Ovary (tissue), 9 donors: ENCODE results near the gene HOXA2. TPM values are rescaled to one million over a fixed set of nuclear protein-coding genes. Genes with fewer than 3 reads are reported as not detected.

Experiments used
- DNase-seq, 5 donors: peaks; one replicate each; pipeline ENCODE4 v3.0.0-alpha.2; 2019 to 2020
- H3K27ac ChIP-seq, 2 donors: fragments of 200-600 bp; one replicate each; pipeline versions ENCODE4 v1.5.1 to v1.8.0; 2019 to 2022
- H3K27me3 ChIP-seq: fragments of 200-600 bp; one replicate; pipeline ENCODE4 v1.8.0; 2022
- H3K36me3 ChIP-seq: fragments of 200-600 bp; sonication (generic); one replicate; pipeline ENCODE4 v1.5.1; 2019
- H3K4me1 ChIP-seq: one replicate; pipeline ENCODE4 v1.8.1; 2013; ENCODE audit warnings: mild to moderate bottlenecking, moderate library complexity; ENCODE audit not compliant: insufficient read depth
- H3K4me3 ChIP-seq: fragments of 200-600 bp; sonication (generic); one replicate; pipeline ENCODE4 v1.5.1; 2017
- H3K9me3 ChIP-seq, 2 donors: fragments of 200-600 bp in 1 of 2; sonication (generic) in 1 of 2; one replicate each; pipeline versions ENCODE4 v1.5.1 to v1.8.1; 2013 to 2019; ENCODE audit warnings: mild to moderate bottlenecking in 1 of 2, moderate library complexity in 1 of 2
- EP300 ChIP-seq: sonication (generic); formaldehyde crosslinking; IDR thresholded peaks from one replicate; pipeline ENCODE4 v1.6.1; 2017; ENCODE audit warnings: antibody characterized with exemption
- POLR2A ChIP-seq: fragments of 450-650 bp; IDR thresholded peaks from one replicate; pipeline ENCODE4 v1.6.1; 2017; ENCODE audit warnings: antibody characterized with exemption, mild to moderate bottlenecking, moderate library complexity
- WGBS, 3 donors: extraction: QIAGEN DNeasy Blood & Tissue Kit in 1 of 3; methylation state at CpG; one replicate each; pipeline versions ENCODE4 v1.1.5 to v1.1.7; 2013 to 2017; 5-methylcytosine and 5-hydroxymethylcytosine counted together
- intact Hi-C, 4 donors: fragments of 100-400 bp; cut with DNase I; formaldehyde crosslinking; loops; one replicate each; pipeline versions ENCODE4 v1.11.0 to v1.15.1; 2022 to 2023
- polyA plus RNA-seq, 2 donors: library from polyadenylated mRNA; stranded (reverse); fragments of 200-250 nt in 1 of 2; fragments of 350-450 nt in 1 of 2; fragmentation: Illumina TruSeq in 1 of 2; extraction: RNeasy Lipid Tissue Mini Kit (QIAGEN cat#74804) in 1 of 2; gene quantifications; one replicate each; pipeline ENCODE4 v1.2.3, GENCODE V29; 2013 to 2014
- total RNA-seq, 7 donors: library from RNA; depleted of rRNA in 2 of 7; stranded (reverse); fragments of >200 nt in 2 of 7; fragmentation: NEBNext Ultra II Directional in 3 of 7; extraction: Animal tissue kit (Norgen Biotek cat#: 25700) in 3 of 7; gene quantifications; one replicate each; pipeline versions ENCODE4 v1.1.0 to v1.2.4, GENCODE V29; 2016 to 2023
- TF ChIP-seq, protein P1 (sequence below), 3 donors: fragments of 450-650 bp in 2 of 3; fragments of 200-600 bp in 1 of 3; IDR thresholded peaks; one replicate each; pipeline versions ENCODE4 v1.5.1 to v1.8.0; 2016 to 2022; ENCODE audit warnings: antibody characterized with exemption in 3 of 3, mild to moderate bottlenecking in 1 of 3
- donor health status: DM: no; HTN: no; CAD: no; lungs with moderate emphysema.
- donor health status: DM: no; HTN: no; CAD: no.
- donor health status: Bipolar disorder and iron deficiency.
- donor health status: DM: yes; HTN: yes; CAD: no.
- donor health status: DM: no; HTN: no; CAD: no.
- donor health status: DM: yes; HTN: yes; CAD: no.

HOXA2 gene
- total and polyA plus RNA-seq, 9 donors = 0.36 to 9.0 (median 1.1) TPM; not detected in 2

DNA sequence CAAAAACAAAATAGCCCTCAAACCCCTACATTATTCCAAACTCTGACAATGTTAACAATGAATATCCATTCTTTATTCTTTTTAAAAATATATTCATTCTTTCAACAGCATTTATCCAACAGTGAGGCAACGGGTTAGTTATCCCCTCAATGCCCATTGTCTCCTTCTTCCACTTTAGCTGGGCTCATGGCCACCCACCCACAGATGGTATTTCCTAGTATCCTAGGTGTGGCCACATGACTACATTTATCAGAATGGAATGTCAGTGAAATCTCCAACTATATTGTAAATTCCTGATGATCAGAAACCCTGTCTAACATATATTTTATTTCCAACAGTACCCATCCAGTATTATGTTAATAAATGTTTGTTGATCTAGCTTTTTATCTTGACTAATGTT, 20.3 kb downstream of the HOXA2 start:
- Histone ChIP-seq H3K27ac (no peak overlapping the region), H3K4me3 (no peak overlapping the region), H3K9me3 (no peaks in the 10 kb centered on the region), H3K27me3 (no peaks in the 10 kb centered on the region), H3K36me3 (no peaks in the 10 kb centered on the region), H3K4me1 (no peaks in the 10 kb centered on the region)
- WGBS, 3 donors = 86 to 92% (median 88%) methylated on average over 1 of the region's 1 CpG
- DNase-seq = no peak
- intact Hi-C loops = no loop called here
- TF ChIP-seq, protein P1, sequence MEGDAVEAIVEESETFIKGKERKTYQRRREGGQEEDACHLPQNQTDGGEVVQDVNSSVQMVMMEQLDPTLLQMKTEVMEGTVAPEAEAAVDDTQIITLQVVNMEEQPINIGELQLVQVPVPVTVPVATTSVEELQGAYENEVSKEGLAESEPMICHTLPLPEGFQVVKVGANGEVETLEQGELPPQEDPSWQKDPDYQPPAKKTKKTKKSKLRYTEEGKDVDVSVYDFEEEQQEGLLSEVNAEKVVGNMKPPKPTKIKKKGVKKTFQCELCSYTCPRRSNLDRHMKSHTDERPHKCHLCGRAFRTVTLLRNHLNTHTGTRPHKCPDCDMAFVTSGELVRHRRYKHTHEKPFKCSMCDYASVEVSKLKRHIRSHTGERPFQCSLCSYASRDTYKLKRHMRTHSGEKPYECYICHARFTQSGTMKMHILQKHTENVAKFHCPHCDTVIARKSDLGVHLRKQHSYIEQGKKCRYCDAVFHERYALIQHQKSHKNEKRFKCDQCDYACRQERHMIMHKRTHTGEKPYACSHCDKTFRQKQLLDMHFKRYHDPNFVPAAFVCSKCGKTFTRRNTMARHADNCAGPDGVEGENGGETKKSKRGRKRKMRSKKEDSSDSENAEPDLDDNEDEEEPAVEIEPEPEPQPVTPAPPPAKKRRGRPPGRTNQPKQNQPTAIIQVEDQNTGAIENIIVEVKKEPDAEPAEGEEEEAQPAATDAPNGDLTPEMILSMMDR (IDR thresholded peaks at IDR 0.05) = no peak
- no peak for TF ChIP-seq POLR2A
- TF ChIP-seq EP300 = no peak

DNA sequence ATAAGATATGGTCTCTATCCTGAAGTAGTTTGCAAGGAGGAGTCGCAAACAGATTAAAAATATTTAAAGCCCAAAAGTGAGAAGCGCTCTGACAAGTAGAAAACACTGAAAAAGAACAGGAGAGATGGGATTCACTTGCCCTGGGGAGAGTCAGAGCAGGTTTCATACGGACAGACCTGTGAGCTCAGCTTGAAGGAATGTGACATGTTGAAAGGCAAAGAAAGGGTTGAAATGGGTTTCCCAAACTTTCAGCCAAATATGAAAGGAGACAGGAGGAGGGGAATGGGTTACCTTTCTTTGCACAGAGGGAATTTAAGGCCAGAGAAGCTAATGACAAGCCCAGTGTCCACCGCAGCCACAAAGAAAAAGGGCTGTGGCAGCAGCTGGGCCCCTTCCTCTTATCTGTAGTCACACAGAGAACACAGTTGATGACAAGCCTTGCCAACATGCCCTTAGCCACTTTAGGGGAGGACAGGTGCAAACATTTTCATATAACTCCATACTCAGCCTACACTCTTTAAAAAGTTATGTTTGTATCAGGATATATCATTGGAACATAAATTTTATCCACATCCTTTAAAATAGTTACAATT, 21.5 kb downstream of the HOXA2 start:
- H3K4me3 ChIP-seq = no peak overlapping the region
- H3K4me1 ChIP-seq = no peaks in the 10 kb centered on the region
- H3K27ac ChIP-seq = no peak overlapping the region
- no peaks in the 10 kb centered on the region for H3K27me3 ChIP-seq
- intact Hi-C loops = no loop called here
- DNase-seq = no peak
- H3K9me3 ChIP-seq = no peaks in the 10 kb centered on the region
- no peak for TF ChIP-seq EP300
- WGBS, 3 donors = 57 to 67% (median 63%) methylated on average over 4 of the region's 4 CpGs
- H3K36me3 ChIP-seq = no peaks in the 10 kb centered on the region

DNA sequence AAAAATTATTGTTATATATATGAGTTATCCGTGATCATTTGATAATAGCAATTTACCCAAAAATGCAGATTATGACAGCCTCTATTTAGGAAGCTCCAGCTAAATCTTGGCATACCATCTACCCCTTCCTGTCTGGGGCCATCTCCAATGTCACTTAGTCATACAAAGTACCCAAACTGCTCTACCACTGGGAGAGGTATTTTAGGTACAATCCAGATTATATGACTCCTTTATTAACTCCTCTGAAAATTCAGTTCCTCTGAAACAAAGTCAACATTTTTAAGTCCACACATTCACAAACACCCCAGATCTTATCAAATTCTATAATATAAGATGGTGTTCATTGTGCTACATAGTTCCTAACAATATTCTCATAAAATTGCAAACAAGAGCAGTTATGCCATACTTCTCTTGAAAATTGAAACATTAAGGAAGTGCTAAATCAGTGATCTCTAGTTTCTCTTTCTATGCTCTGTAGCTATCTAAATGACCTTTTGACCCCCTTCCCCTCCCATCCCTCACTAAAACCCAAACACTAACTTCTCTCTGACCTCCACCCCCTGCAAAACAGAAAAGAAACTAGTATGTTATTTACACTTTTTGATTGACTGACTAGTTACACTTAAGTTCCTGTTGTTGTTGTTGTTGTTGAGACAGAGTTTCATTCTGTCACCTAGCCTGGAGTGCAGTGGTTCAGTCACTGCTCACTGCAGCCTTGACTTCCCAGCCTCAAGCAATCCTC, 23.1 kb downstream of the HOXA2 start:
- intact Hi-C loops = no loop called here
- WGBS, 3 donors = 92 to 93% (median 93%) methylated on average over 1 of the region's 1 CpG
- TF ChIP-seq EP300 (no peak), POLR2A (no peak)
- H3K9me3 ChIP-seq = peaks cover 0 to 4% of the 10 kb centered on the region in 2 donors
- no peak overlapping the region for H3K4me3 ChIP-seq
- no peaks in the 10 kb centered on the region for H3K4me1 ChIP-seq
- H3K27me3 ChIP-seq = no peaks in the 10 kb centered on the region
- no peaks in the 10 kb centered on the region for H3K36me3 ChIP-seq
- H3K27ac ChIP-seq = no peak overlapping the region
- DNase-seq = no peak

DNA sequence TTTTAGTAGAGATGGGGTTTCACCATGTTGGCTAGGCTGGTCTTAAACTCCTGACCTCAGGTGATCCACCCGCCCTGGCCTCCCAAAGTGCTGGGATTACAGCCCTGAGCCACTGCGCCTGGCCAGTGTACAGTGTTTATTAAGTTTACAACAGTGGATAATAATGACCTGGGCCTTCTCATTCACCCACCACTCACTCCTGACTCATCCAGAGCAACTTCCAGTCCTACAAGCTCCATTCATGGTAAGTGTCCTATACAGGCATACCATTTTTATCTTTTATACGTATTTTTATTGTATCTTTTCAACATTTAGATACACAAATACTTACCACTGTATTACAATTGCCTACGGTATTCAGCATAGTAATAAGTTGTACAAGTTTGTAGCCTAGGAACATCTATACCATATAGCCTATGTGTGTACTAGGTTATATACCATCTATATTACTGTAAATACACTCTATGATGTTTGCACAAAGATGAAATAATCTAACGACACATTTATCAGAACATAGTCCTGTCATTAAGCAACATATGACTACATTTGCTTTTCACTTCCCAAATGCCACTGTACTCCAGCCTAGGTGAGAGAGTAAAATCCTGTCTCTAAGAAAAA, 23.8 kb downstream of the HOXA2 start:
- WGBS, 3 donors = 94 to 96% (median 95%) methylated on average over 5 of the region's 5 CpGs
- Histone ChIP-seq H3K27ac (no peak overlapping the region), H3K9me3 (peaks cover 0 to 4% of the 10 kb centered on the region in 2 donors), H3K4me3 (no peak overlapping the region), H3K27me3 (no peaks in the 10 kb centered on the region), H3K36me3 (no peaks in the 10 kb centered on the region), H3K4me1 (no peaks in the 10 kb centered on the region)
- no peak for DNase-seq
- no peak for TF ChIP-seq EP300
- TF ChIP-seq, protein P1 (IDR thresholded peaks at IDR 0.05) = no peak
- TF ChIP-seq POLR2A = no peak
- intact Hi-C loops = no loop called here

DNA sequence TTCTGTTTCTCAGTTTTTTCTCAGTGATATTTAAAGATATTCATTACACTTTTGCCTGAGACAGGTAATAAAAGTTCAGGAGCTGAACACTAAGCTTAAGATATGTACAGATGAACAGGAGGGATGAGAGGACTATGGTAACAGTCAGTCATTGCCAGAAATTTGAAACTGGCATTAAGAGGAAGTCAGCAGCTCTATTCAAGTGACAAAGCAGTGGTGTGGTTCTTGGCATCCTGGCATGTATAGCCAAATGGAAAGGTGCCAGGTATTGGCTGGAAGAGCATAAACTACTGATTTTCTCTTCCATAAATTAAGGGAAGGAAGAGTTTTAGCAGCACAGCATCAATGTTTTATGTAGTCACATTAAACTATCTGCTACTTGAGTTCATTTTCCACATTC, 29.4 kb downstream of the HOXA2 start:
- TF ChIP-seq, protein P1 (IDR thresholded peaks at IDR 0.05) = no peak
- H3K27me3 ChIP-seq = no peaks in the 10 kb centered on the region
- no peaks in the 10 kb centered on the region for H3K36me3 ChIP-seq
- intact Hi-C loops = no loop called here
- no peak for DNase-seq
- H3K4me3 ChIP-seq = no peak overlapping the region
- H3K9me3 ChIP-seq = peaks cover 0 to 4% of the 10 kb centered on the region in 2 donors
- H3K27ac ChIP-seq = no peak overlapping the region
- H3K4me1 ChIP-seq = no peaks in the 10 kb centered on the region
